Stimulated activated naive CD8-positive, alpha-beta T cell treated with anti-CD3 and anti-CD28 coated beads, Interleukin-15, Interleukin-2, amounts not matched to agents 100 ng/mL and 50 ng/mL, for 24 hours (primary cell): ENCODE data around the gene GOLT1A.

Experiments used
- H3K27ac Mint-ChIP-seq: one replicate; pipeline ENCODE4 v1.8.0; 2021; ENCODE audit warnings: mild to moderate bottlenecking, mixed read lengths
- H3K27me3 Mint-ChIP-seq: one replicate; pipeline ENCODE4 v1.8.0; 2021; ENCODE audit warnings: mixed read lengths
- H3K36me3 Mint-ChIP-seq: one replicate; pipeline ENCODE4 v1.8.0; 2021; ENCODE audit warnings: low read depth, mixed read lengths
- H3K4me1 Mint-ChIP-seq: one replicate; pipeline ENCODE4 v1.8.0; 2021; ENCODE audit warnings: low read depth, mixed read lengths
- H3K4me3 Mint-ChIP-seq: one replicate; pipeline ENCODE4 v1.8.0; 2021; ENCODE audit warnings: mild to moderate bottlenecking, mixed read lengths
- H3K9me3 Mint-ChIP-seq: one replicate; pipeline ENCODE4 v1.8.0; 2021; ENCODE audit warnings: mixed read lengths

GOLT1A gene

GRCh38 chr1:204216880-204217647, 3.3 kb upstream of the GOLT1A start:
- H3K36me3 Mint-ChIP-seq, result no peaks in the 10 kb centered on the region

GRCh38 chr1:204216236-204216635, 2.4 kb upstream of the GOLT1A start:
- Mint-ChIP-seq H3K27ac (no peak overlapping the region), H3K4me1 (peaks cover 10% of the 10 kb centered on the region), H3K4me3 (no peak overlapping the region), H3K9me3 (no peaks in the 10 kb centered on the region), H3K36me3 (no peaks in the 10 kb centered on the region), H3K27me3 (no peaks in the 10 kb centered on the region)

More at GRCh38 chr1:204216880-204217647, 3.3 kb upstream of the GOLT1A start:
- peaks cover 10% of the 10 kb centered on the region for H3K4me1 Mint-ChIP-seq
- H3K27me3 Mint-ChIP-seq, result no peaks in the 10 kb centered on the region
- no peaks in the 10 kb centered on the region for H3K9me3 Mint-ChIP-seq
- no peak overlapping the region for H3K27ac Mint-ChIP-seq
- H3K4me3 Mint-ChIP-seq, result no peak overlapping the region

DNA sequence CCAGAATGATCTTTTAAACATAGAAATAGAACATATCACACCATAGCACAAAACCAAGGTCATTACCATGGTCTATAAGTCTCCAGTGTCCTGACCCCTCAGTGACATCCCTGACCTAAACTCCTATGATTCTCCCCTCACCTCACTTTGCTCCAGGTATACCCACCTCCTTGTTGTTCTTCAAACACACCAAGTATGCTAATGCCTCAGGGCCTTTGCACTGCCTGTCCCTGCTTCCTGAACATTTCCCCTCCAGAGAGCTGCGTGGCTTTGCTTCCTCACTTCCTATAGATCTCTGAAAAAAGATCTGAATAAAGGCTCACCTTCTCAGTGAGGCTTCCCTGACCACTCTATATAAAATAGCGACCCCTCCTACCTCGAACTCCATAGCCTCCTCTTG, 1.1 kb downstream of the GOLT1A start:
- Mint-ChIP-seq H3K4me1 (peaks cover 7% of the 10 kb centered on the region), H3K4me3 (no peak overlapping the region), H3K27ac (no peak overlapping the region), H3K36me3 (no peaks in the 10 kb centered on the region), H3K9me3 (no peaks in the 10 kb centered on the region), H3K27me3 (peaks cover 4% of the 10 kb centered on the region)

DNA sequence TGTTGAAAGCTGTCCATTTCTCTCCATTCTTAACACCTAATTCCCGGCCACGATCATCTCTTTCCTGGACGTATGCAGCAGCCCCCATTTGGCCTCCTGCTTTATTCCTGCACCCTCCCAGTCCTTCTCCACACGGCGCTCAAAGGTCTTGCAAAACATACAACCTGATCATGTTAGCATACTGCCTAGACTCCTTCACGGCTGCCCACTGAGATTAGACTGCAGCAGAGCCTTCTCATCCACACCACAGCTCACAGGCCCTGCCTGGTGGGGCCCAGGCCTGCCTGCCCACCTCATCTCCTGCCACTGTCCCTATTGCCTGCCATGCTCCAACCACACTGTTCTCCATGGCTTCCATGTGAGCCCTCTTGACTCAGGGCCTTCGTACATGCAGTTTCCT, 2.7 kb downstream of the GOLT1A start:
- Mint-ChIP-seq H3K4me1 (peaks cover 11% of the 10 kb centered on the region), H3K27ac (no peak overlapping the region), H3K36me3 (no peaks in the 10 kb centered on the region), H3K27me3 (peaks cover 12% of the 10 kb centered on the region), H3K4me3 (no peak overlapping the region), H3K9me3 (no peaks in the 10 kb centered on the region)

- Mint-ChIP-seq H3K27ac (no peak overlapping the region), H3K36me3 (no peaks in the 10 kb centered on the region), H3K4me1 (peaks cover 4% of the 10 kb centered on the region), H3K4me3 (no peak overlapping the region), H3K9me3 (no peaks in the 10 kb centered on the region), H3K27me3 (peaks cover 33% of the 10 kb centered on the region)
Observed at GRCh38 chr1:204207136-204207616, 6.6 kb downstream of the GOLT1A start.

GRCh38 chr1:204206121-204206520, 7.7 kb downstream of the GOLT1A start:
- Mint-ChIP-seq H3K36me3 (no peaks in the 10 kb centered on the region), H3K4me3 (no peak overlapping the region), H3K9me3 (no peaks in the 10 kb centered on the region), H3K27ac (no peak overlapping the region), H3K27me3 (peaks cover 33% of the 10 kb centered on the region), H3K4me1 (peaks cover 4% of the 10 kb centered on the region)

DNA sequence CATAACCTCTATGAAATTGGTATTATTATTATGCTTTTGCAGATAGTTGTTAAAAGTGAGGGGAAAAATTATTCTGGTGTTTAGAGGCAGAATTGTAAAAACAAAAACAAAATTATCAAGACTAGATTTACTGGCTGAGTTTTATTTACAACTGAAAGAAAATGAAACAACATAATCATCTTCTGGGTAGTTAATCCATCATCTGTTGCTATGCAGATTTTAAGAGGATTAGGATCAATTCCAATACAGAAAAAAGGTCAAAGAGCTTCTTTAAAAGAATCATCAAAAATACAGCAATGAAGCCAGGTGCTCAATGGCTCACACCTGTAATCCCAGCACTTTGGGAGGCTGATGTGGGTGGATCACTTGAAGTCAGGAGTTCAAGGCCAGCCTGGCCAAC, 8.3 kb downstream of the GOLT1A start:
- Mint-ChIP-seq H3K9me3 (no peaks in the 10 kb centered on the region), H3K4me3 (no peak overlapping the region), H3K4me1 (peaks cover 4% of the 10 kb centered on the region), H3K27me3 (peaks cover 33% of the 10 kb centered on the region), H3K27ac (no peak overlapping the region), H3K36me3 (no peaks in the 10 kb centered on the region)

- no peak overlapping the region for H3K27ac Mint-ChIP-seq
- no peaks in the 10 kb centered on the region for H3K9me3 Mint-ChIP-seq
- no peak overlapping the region for H3K4me3 Mint-ChIP-seq
- peaks cover 4% of the 10 kb centered on the region for H3K4me1 Mint-ChIP-seq
- no peaks in the 10 kb centered on the region for H3K36me3 Mint-ChIP-seq
- peaks cover 33% of the 10 kb centered on the region for H3K27me3 Mint-ChIP-seq
Observed at GRCh38 chr1:204204944-204205343, 8.8 kb downstream of the GOLT1A start.

DNA sequence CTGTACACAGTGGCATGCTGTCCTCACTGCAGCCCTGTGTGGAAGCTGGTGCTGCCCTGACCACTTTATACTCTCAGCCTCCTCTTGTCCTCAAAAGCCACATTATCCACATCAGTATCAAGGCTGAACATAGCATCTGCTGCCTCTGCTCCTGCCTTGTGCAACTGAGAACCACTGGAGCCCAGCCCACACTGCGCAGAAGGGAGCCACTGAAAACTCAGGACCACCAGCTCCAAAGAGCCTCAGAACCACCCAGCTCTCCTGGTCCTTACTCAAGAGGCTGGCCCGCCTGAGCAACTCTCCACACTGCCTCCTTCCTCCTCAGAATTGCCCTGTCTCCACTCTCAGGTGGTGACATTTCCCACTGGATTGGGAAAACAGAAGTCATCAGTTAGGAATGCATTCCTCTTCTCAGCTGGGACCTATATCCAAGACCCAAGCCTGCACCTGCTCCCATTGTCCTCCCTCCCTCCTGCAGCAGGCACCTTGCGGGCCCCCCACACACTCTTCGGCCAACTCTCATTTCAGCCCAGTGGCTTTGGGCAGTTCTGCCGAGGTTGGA, 10.5 kb downstream of the GOLT1A start:
- Mint-ChIP-seq H3K36me3 (no peaks in the 10 kb centered on the region), H3K27me3 (peaks cover 29% of the 10 kb centered on the region), H3K4me3 (no peak overlapping the region)

DNA sequence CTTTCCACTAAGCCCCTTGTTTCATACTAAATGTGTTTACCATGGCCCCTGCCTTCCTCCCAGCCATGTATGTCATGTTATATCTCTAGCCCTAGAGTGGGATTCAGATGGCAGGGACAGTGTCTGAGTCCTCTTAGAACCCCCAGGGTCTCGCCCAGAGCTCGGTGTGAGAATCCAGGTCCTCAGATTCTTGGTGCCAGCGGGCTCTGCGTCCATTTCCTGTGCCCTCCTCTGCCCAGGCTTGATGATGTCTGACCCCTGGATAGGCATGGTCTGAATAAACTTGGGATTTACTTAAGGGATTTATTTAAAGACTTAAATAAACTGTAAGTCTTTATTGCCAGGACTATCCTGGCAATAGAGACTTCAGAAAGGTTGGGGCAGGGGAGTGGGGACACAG, 11.3 kb downstream of the GOLT1A start:
- no peak overlapping the region for H3K4me3 Mint-ChIP-seq
- no peak overlapping the region for H3K27ac Mint-ChIP-seq
- H3K4me1 Mint-ChIP-seq, result peaks cover 4% of the 10 kb centered on the region

More for the DNA sequence above, 10.5 kb downstream of the GOLT1A start:
- H3K4me1 Mint-ChIP-seq, result peaks cover 4% of the 10 kb centered on the region
- H3K27ac Mint-ChIP-seq, result no peak overlapping the region
- H3K9me3 Mint-ChIP-seq, result no peaks in the 10 kb centered on the region

DNA sequence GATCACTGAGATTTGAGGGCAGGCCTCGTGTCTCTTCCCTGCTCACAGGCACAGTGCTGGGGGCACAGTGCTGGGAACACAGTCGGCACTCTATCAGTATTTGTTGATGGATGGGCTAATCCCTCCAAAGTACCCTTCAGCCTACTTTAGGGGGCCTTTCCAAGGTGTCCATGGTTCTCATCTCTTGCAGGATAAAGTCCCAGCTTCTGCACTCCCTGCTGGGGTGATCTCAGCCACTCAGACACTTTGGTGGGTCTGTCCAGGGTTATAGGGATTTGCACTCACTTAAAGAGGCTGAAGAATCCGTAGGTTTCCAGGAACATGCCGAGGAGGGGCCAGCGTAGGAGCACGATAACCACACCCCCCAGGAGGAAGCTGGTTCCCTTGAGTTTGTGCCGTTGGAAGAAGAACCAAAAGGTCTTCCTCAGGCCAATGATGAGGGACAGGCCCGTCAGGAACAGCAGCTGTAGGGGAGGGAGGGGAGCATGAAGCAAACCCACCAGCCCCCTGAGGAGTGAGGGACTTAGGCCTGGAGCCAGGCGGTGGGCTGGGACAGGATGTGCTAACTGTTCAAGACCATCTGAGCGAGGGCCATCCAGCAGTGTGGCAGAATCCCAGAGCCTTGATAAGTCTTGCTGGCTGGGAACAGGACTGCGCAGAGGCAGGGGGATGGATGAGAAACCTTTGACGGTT, 12.3 kb downstream of the GOLT1A start:
- Mint-ChIP-seq H3K36me3 (no peaks in the 10 kb centered on the region), H3K4me1 (no peaks in the 10 kb centered on the region), H3K4me3 (no peak overlapping the region), H3K27ac (no peak overlapping the region), H3K27me3 (peaks cover 25% of the 10 kb centered on the region), H3K9me3 (no peaks in the 10 kb centered on the region)

More for the DNA sequence above, 11.3 kb downstream of the GOLT1A start:
- no peaks in the 10 kb centered on the region for H3K36me3 Mint-ChIP-seq
- no peaks in the 10 kb centered on the region for H3K9me3 Mint-ChIP-seq
- peaks cover 29% of the 10 kb centered on the region for H3K27me3 Mint-ChIP-seq

DNA sequence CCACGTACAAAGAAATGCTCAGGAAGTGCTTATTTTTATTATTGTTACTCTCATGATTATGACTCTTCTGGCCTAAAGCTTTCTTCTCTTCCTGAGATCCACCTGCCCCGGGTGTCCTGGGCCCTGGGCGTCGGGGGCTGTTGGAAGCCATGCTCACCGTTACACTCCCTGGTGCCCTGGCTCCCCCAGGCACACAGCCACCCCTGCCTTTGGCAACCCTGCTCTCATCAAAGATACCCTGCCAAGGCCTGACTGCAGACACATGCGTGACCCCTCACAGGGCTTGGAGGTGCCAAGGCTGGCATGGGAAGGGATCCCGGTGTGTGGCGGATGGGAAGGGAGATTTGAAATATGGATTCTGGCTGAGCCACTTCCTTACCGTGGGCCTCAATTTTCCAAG, 14.2 kb downstream of the GOLT1A start:
- no peak overlapping the region for H3K27ac Mint-ChIP-seq
- no peaks in the 10 kb centered on the region for H3K36me3 Mint-ChIP-seq
- no peaks in the 10 kb centered on the region for H3K9me3 Mint-ChIP-seq
- H3K27me3 Mint-ChIP-seq, result peaks cover 9% of the 10 kb centered on the region
- H3K4me1 Mint-ChIP-seq, result peaks cover 4% of the 10 kb centered on the region
- no peak overlapping the region for H3K4me3 Mint-ChIP-seq

DNA sequence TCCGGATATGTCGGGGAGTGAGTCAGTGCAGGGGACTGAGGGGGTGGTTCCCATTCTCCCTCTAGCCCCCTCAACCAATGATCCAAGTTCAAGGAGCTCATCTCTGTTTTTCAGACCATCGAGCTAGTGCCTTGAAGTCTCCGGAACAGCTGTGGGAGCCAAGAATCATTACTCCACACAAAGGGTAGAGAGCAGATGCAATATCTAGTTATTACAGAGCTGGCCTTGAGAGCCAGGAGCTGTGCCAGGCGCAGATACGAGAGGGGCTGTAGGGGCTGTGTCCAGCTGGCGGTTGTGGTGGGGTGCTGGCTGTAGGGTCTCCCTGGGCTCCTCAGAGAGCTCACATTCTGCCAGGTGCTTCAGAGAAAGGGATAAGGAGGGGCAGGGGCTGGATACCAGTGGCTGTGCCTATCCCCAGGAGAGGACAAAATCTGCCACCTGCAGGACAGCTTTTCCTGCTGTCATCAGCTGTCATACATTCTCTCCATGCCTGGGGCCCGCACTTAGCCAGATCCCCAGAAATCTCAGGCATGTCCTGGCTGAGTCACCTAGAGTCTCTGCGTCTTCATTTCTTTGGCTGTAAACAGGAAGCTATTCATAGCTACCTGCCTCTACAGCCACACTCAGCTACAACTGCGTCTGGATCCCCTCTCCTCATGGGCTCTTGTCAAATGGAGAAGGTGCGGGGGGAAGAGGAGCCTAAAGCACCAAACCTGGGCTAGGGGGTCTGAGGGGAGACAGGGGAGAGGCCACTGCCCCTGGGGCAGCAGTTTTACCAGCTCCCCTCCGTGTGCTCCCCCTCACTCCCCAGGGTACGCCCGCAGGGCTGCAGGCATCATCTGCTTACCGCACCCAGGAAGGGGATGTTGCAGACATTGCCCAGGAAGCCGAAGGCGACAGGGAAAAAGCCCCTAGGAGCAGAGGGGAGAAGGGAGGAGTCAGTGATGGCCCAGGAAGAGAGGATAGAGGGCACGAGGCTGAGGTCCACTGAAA, 15.1 kb downstream of the GOLT1A start:
- Mint-ChIP-seq H3K27ac (no peak overlapping the region), H3K4me3 (no peak overlapping the region), H3K36me3 (no peaks in the 10 kb centered on the region), H3K4me1 (peaks cover 8% of the 10 kb centered on the region), H3K27me3 (no peaks in the 10 kb centered on the region), H3K9me3 (no peaks in the 10 kb centered on the region)

DNA sequence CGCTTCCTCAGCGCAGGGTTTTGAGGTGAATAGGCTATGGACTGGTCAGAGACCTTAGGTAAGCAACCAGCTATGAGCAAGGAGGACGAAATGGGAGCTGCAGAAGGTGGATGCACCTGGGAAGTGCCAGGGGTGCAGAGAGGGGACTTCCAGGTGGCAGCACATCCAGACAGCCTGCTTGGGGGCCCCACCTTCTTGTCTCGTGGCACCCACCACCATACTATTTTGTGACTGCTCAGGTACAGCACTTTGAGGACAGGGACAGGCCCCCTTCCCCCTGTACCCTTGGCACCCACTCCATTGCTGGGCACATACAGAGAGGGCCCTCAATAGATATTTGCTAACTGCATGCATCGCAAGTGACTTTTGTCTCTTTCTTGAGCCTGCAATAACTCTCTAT, 16.7 kb downstream of the GOLT1A start:
- Mint-ChIP-seq H3K27me3 (peaks cover 8% of the 10 kb centered on the region), H3K36me3 (no peaks in the 10 kb centered on the region), H3K27ac (no peak overlapping the region), H3K4me3 (no peak overlapping the region), H3K4me1 (peaks cover 8% of the 10 kb centered on the region), H3K9me3 (no peaks in the 10 kb centered on the region)
